PC-3 (cell line): ENCODE results near the gene NOVA1.

Experiments used
- CTCF ChIP-seq: fragments of 300-600 bp; sonication (generic); conservative IDR thresholded peaks from 2 replicates; pipeline ENCODE4 v1.5.1; 2017; ENCODE audit warnings: antibody characterized with exemption, low read depth, mild to moderate bottlenecking, low read length
- EZH2 ChIP-seq: fragments of 300-600 bp; sonication (generic); IDR thresholded peaks from one replicate; pipeline ENCODE4 v1.6.1; 2017; ENCODE audit warnings: antibody characterized with exemption, mild to moderate bottlenecking, low read length; ENCODE audit not compliant: unreplicated experiment

DNA sequence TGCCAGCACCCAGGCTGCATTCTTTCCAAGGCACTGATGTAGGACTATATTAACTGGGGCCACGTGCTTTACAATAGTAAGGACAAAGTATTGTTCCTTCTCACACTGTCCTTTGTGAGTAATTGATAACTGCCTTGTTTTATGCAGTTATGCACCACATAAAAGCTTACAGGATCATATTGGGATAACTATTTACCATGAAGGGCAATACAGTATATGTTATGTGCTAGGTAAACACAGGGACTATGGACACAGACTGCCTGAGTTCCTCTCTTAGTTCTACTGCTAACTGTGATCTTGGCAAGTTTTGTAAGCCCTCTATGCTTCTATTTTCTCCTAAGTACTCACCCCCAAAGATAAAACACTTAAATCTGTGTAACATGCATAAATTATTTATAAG is 183.7 kb downstream of the NOVA1 start:
- TF ChIP-seq EZH2, result no peak
- no peak for TF ChIP-seq CTCF
